ENCODE results near the gene PHLDB1. TPM values are rescaled to one million over a fixed set of nuclear protein-coding genes. Genes with fewer than 3 reads are reported as not detected.

Gene PHLDB1
- total RNA-seq, 6 donors from 2014 or later = 45.5 to 188 (median 100) TPM

DNA sequence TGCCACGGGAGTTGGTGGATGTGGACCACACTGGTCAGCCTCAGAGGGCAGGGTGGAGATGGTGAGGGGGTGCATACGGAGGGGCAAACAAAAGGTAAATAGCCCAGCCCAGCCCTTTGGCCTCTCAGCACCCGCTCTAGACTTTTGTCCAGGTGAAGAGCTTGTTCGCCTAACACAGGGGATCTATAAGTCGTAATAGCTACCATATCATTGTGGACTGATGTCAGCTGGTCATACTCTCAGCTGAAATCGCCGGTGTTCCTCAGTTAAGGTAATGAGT lies 99.1 kb downstream of the PHLDB1 start:
- Histone ChIP-seq H3K9me3 (no peaks in the 10 kb centered on the region), H3K4me1 (peaks cover 0 to 8% (median 0%) of the 10 kb centered on the region in 4 donors), H3K36me3 (peaks cover 0 to 4% (median 0%) of the 10 kb centered on the region in 4 donors), H3K4me3 (no peak overlapping the region), H3K27me3 (no peaks in the 10 kb centered on the region), H3K27ac (no peak overlapping the region)
- ATAC-seq (ENCODE audit: low FRiP score in 2 of 2) (no peak), DNase-seq (no peak)
- no peak for TF ChIP-seq POLR2A (IDR thresholded peaks at IDR 0.05)
- no peak for TF ChIP-seq EP300 (IDR thresholded peaks at IDR 0.05)
- TF ChIP-seq POLR2AphosphoS5 (IDR thresholded peaks at IDR 0.05) = no peak
- TF ChIP-seq CTCF (IDR thresholded peaks at IDR 0.05) = no peak
- WGBS, 2 donors = 92 to 94% methylated on average over 7 of the region's 7 CpGs

Small RNA genes lying within 50 kb of the gene (small RNA-seq; reads per million reads assigned to genes)
- 0 reads per million in 4 donors for gene RNU6-1157P
- gene RNU6-376P = 0 reads per million in 4 donors

Other genes starting within 250 kb of the PHLDB1 start
- 10 to 100 TPM; 22.5 to 49.2 (median 38.2) TPM for gene UBE4A, start 248.0 kb upstream of the PHLDB1 start, total RNA-seq
- 100 to 1,000 TPM in 2 of 6 donors, 10 to 100 TPM in 4; 22.2 to 178 (median 58.0) TPM for gene ATP5MG, start 206.0 kb upstream of the PHLDB1 start, total RNA-seq
- gene KMT2A, start 171.1 kb upstream of the PHLDB1 start, total RNA-seq = 10 to 100 TPM; 42.0 to 97.1 (median 58.4) TPM
- 1 to 10 TPM in 3 of 6 donors, under 1 TPM in 1, not detected in 2; 0.34 to 9.4 (median 1.5) TPM for gene TTC36, start 80.1 kb upstream of the PHLDB1 start, total RNA-seq
- gene TMEM25, start 76.4 kb upstream of the PHLDB1 start, total RNA-seq = 10 to 100 TPM; 20.0 to 58.7 (median 28.0) TPM
- 10 to 100 TPM in 5 of 6 donors, 1 to 10 TPM in 1; 7.5 to 38.3 (median 21.5) TPM for gene IFT46, start 41.7 kb upstream of the PHLDB1 start, total RNA-seq
- 100 to 1,000 TPM in 3 of 6 donors, 10 to 100 TPM in 3; 29.3 to 121 (median 94.6) TPM for gene ARCN1, start 35.2 kb upstream of the PHLDB1 start, total RNA-seq
- gene TREH, start 72.0 kb downstream of the PHLDB1 start, total RNA-seq = 1 to 10 TPM in 1 of 6 donors, under 1 TPM in 2, not detected in 3; 0.17 to 1.0 (median 0.89) TPM
- 100 to 1,000 TPM in 2 of 6 donors, 10 to 100 TPM in 4; 39.8 to 107 (median 76.7) TPM for gene DDX6, start 183.5 kb downstream of the PHLDB1 start, total RNA-seq

Measured in upper lobe of left lung (tissue), 6 donors.